Vagina (tissue), 1 donor: Measurements from ENCODE around the gene DYNC2I2. TPM values are rescaled to one million over a fixed set of nuclear protein-coding genes. Genes with fewer than 3 reads are reported as not detected.

Experiments used
- total RNA-seq: library from RNA; depleted of rRNA; stranded (reverse); fragments of >200 nt; gene quantifications from one replicate; pipeline ENCODE4 v1.2.3, GENCODE V29; 2016

Gene DYNC2I2
- total RNA-seq, 1 donor from 2014 or later = 46.9 TPM

Other genes starting within 250 kb of the DYNC2I2 start
- gene CERCAM, start 236.0 kb downstream of the DYNC2I2 start, total RNA-seq = 36.1 TPM
- 18.9 TPM for gene ODF2, start 200.8 kb downstream of the DYNC2I2 start, total RNA-seq
- 20.9 TPM for gene GLE1, start 152.1 kb downstream of the DYNC2I2 start, total RNA-seq
- 292 TPM for gene SPTAN1, start 104.3 kb downstream of the DYNC2I2 start, total RNA-seq
- gene SET, start 32.4 kb upstream of the DYNC2I2 start, total RNA-seq = 137 TPM
- gene PKN3, start 45.7 kb upstream of the DYNC2I2 start, total RNA-seq = 8.3 TPM
- gene ZDHHC12, start 67.3 kb upstream of the DYNC2I2 start, total RNA-seq = 19.4 TPM
- 54.8 TPM for gene ZER1, start 115.1 kb upstream of the DYNC2I2 start, total RNA-seq
- 11.0 TPM for gene TBC1D13, start 130.4 kb upstream of the DYNC2I2 start, total RNA-seq
- gene ENDOG, start 161.7 kb upstream of the DYNC2I2 start, total RNA-seq = 28.2 TPM
- gene SPOUT1, start 172.9 kb upstream of the DYNC2I2 start, total RNA-seq = 48.6 TPM
- gene KYAT1, start 225.1 kb upstream of the DYNC2I2 start, total RNA-seq = 11.0 TPM
- gene LRRC8A, start 225.3 kb upstream of the DYNC2I2 start, total RNA-seq = 110 TPM